Measurements from ENCODE around the gene SLC35D1.

Gene SLC35D1

DNA sequence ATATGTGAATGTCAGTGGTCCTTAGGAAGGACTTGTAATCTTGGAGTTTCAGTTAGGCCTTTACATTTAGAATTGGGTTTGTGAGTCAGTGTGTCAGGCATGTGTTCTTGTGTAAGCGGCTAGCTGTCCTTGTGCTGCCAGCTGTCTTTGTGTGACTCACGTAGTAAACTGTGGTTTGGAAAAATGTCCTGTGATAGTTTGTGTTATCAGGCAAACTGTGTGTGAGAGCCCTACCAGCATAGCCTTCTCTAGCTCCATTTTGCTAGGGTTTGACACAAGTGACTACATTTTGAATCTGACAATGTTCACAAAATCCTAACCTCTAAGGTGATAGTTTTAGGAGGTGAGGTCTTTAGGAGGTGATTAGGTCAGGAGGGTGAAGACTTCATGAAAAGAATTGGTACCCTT is 6.9 kb upstream of the SLC35D1 start:
- peak; percentile 89 for DNase-seq (ENCODE audit: extremely low read depth, low read depth)
- TF ChIP-seq, protein P1, sequence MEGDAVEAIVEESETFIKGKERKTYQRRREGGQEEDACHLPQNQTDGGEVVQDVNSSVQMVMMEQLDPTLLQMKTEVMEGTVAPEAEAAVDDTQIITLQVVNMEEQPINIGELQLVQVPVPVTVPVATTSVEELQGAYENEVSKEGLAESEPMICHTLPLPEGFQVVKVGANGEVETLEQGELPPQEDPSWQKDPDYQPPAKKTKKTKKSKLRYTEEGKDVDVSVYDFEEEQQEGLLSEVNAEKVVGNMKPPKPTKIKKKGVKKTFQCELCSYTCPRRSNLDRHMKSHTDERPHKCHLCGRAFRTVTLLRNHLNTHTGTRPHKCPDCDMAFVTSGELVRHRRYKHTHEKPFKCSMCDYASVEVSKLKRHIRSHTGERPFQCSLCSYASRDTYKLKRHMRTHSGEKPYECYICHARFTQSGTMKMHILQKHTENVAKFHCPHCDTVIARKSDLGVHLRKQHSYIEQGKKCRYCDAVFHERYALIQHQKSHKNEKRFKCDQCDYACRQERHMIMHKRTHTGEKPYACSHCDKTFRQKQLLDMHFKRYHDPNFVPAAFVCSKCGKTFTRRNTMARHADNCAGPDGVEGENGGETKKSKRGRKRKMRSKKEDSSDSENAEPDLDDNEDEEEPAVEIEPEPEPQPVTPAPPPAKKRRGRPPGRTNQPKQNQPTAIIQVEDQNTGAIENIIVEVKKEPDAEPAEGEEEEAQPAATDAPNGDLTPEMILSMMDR (IDR thresholded peaks at IDR 0.05; ENCODE audit: low read depth, low read length), result no peak

DNA sequence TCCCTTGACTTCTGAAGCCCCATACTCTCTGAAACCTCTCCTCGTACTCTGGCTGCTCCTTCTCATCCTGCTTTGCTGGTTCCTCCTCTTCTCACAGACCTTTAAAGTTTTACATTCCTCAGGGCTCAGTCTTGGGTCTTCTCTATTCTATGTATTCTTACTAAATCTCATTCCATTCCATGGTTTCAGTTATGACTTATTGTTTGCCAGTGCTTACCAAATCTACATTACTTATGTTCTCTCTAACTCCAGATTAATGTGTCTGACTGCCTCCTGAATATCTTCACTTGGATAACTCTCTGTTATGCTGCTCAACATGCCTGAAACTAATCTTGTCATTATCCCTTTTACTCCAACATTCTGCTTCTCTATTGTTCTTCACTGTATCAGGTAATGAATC is 5.4 kb upstream of the SLC35D1 start:
- no peak for DNase-seq (ENCODE audit: extremely low read depth, low read depth)
- TF ChIP-seq, protein P1 (IDR thresholded peaks at IDR 0.05; ENCODE audit: low read depth, low read length), result no peak

DNA sequence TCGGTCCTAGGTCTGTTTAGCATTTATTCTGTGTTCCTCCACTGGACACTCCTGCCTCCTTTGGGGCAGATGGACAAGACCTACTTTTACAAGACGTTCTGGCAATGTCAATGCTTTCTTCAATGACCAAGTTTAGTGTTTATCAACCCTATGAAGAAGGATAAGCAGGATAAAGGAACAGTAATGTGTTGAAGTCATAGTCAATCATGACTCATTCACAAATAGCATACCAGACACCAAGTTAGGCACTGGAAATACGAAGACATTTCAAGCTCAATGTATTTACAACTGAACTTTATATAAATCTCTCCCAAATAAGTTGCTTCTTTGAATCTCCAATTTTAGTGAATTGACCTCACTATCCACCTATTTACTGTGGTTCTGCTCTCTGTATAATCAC is 4.8 kb upstream of the SLC35D1 start:
- no peak for DNase-seq (ENCODE audit: extremely low read depth, low read depth)
- TF ChIP-seq, protein P1 (IDR thresholded peaks at IDR 0.05; ENCODE audit: low read depth, low read length), result no peak

DNA sequence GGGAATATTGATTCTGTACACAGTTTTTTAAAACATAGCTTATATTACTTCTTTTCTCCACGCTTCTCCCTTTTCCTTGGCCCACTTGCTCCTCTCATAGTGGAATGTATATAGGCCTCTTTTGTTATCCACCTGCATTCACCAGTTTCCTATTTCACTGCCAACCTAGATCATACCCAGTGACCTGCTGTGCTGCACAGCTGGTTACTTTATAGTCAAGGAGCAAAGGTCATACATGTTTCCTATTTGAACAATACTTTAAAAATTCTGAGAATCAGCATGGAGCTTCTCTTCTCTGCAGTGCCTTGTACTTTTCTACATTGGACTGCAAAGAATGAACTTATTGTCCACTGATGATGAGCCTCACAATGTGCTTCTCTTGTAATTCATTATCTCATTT is 4.3 kb upstream of the SLC35D1 start:
- no peak for DNase-seq (ENCODE audit: extremely low read depth, low read depth)
- TF ChIP-seq, protein P1 (IDR thresholded peaks at IDR 0.05; ENCODE audit: low read depth, low read length), result no peak

DNA sequence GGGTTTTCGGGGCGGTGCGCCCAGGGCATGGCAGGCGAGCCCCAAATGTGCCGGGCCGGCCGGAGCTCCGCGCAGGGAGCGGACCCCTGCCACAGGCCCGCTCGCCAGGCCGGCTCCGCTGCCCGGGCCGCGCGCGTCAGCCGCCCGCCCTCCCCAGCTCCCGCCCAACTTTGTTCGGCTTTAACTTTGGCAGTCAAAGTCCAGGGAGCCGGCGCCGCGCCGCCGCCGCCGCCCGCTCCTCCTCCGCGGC is 488 bp downstream of the SLC35D1 start:
- TF ChIP-seq, protein P1 (IDR thresholded peaks at IDR 0.05; ENCODE audit: low read depth, low read length), result no peak
- DNase-seq (ENCODE audit: extremely low read depth, low read depth), result no peak

DNA sequence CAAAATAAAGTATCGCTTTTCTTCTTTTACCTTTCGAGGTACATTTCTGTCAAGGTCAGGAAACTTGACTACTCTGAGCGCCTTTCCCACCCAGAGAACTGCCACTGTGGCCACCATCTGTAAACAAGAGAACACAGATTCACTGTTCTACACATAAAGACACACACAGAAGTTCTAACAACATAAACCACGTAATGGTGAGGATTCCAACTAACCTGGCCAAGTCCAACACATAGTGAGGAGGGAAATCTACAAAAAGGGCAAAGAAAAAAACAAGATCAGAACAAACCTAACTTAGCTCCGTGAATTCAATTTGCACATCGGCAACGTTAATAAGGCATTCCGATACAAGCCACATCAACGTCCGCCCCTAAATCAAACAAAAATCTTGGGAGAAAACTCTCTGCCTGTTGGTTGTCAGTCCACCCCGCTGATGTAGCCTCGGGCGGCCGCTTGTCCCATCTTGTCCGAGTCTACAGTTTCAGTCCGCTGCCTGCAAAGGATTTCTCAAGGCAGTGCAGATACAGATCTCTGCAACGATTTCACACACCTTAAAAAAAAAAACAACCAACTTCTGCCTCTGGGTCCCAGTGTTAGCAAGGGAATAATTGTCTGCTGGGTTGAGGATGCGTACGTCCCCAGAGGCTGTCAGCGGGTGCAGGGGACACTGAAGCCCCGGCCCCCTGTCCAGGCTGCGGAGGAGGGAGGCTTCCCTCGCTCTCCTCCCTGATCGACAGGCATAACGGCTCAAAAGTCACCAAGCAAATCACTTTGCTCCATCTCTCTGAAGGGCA is 1.0 kb downstream of the SLC35D1 start:
- TF ChIP-seq, protein P1 (IDR thresholded peaks at IDR 0.05; ENCODE audit: low read depth, low read length), result no peak
- no peak for DNase-seq (ENCODE audit: extremely low read depth, low read depth)

DNA sequence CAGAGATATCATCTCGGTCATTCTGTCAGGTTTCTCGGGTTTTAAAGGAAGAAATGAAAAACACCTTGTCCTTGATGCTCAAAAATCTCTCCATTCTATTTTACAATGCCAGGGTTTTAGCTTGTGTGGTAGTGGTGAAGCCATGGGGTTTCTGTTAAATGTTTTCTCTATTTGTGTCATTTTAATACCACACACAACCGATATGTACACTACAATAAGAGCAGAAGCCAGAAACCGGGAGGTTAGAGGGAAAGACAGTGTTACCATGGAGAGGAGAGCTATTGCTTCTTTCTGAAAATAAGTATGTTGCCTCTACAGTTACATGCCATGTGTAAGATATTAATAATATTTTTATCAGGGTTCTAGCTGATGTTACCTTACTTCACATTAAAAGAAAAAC is 2.8 kb downstream of the SLC35D1 start:
- TF ChIP-seq, protein P1 (IDR thresholded peaks at IDR 0.05; ENCODE audit: low read depth, low read length), result no peak
- DNase-seq (ENCODE audit: extremely low read depth, low read depth), result no peak

Data from AG09319 (cell line).